Tibial artery (tissue), 4 donors: ENCODE results near the gene ATP2B2.

Experiments
- DNase-seq, 2 donors: peaks; one replicate each; pipeline ENCODE4 v3.0.0-alpha.2; 2019
- H3K27ac ChIP-seq, 2 donors: fragments of 200-600 bp; sonication (generic) in 1 of 2; 1 replicate in 1 of 2; 2 replicates in 1 of 2; pipeline ENCODE4 v1.5.1; 2018 to 2019; ENCODE audit warnings: mild to moderate bottlenecking in 1 of 2
- H3K27me3 ChIP-seq, 2 donors: fragments of 200-600 bp; sonication (generic) in 1 of 2; one replicate each; pipeline versions ENCODE4 v1.5.1 to v1.6.0; 2016 to 2019
- H3K36me3 ChIP-seq, 3 donors: fragments of 200-600 bp; sonication (generic) in 2 of 3; one replicate each; pipeline ENCODE4 v1.5.1; 2016 to 2019; ENCODE audit warnings: mild to moderate bottlenecking in 2 of 3
- H3K4me1 ChIP-seq, 4 donors: fragments of 200-600 bp; sonication (generic) in 2 of 4; 1 replicate in 3 of 4; 2 replicates in 1 of 4; pipeline ENCODE4 v1.5.1; 2016 to 2019
- H3K4me3 ChIP-seq, 2 donors: fragments of 200-600 bp; sonication (generic) in 1 of 2; 1 replicate in 1 of 2; 2 replicates in 1 of 2; pipeline ENCODE4 v1.5.1; 2018 to 2019; ENCODE audit warnings: mild to moderate bottlenecking in 2 of 2
- H3K9me3 ChIP-seq, 3 donors: fragments of 200-600 bp; sonication (generic) in 1 of 3; one replicate each; pipeline ENCODE4 v1.5.1; 2016 to 2019
- intact Hi-C: fragments of 100-400 bp; cut with DNase I; formaldehyde crosslinking; loops from one replicate; pipeline ENCODE4 v1.15.0; 2023; ENCODE audit warnings: low total_unique reads
- TF ChIP-seq, protein P1 (sequence below), 2 experiments: fragments of 200-600 bp in 1 of 2; fragments of 450-650 bp in 1 of 2; IDR thresholded peaks; one replicate each; pipeline ENCODE4 v1.5.1; 2017 to 2019; ENCODE audit warnings: antibody characterized with exemption in 2 of 2, mild to moderate bottlenecking in 1 of 2, moderate library complexity in 1 of 2

Gene ATP2B2

DNA sequence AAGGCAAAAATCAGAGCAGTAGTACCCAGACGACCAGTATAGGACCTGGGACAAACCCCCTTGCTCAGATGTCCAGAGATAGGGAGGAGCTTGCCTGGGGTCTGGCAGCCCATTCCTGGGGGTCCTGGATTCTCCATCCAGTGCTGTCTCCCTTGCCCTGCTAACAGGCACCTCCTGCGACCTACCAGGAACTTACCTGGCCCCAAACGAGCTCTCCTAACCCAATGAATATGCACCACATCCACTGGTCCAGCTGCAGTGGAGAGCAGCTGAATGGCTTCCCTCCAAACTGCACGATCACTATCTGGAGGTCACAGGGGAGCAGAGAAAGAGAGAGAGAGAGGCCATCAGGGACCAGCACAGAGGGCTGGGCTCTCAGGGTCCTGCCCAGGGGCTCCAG lies 165.3 kb downstream of the ATP2B2 start:
- H3K4me3 ChIP-seq, result no peak overlapping the region
- TF ChIP-seq, protein P1, sequence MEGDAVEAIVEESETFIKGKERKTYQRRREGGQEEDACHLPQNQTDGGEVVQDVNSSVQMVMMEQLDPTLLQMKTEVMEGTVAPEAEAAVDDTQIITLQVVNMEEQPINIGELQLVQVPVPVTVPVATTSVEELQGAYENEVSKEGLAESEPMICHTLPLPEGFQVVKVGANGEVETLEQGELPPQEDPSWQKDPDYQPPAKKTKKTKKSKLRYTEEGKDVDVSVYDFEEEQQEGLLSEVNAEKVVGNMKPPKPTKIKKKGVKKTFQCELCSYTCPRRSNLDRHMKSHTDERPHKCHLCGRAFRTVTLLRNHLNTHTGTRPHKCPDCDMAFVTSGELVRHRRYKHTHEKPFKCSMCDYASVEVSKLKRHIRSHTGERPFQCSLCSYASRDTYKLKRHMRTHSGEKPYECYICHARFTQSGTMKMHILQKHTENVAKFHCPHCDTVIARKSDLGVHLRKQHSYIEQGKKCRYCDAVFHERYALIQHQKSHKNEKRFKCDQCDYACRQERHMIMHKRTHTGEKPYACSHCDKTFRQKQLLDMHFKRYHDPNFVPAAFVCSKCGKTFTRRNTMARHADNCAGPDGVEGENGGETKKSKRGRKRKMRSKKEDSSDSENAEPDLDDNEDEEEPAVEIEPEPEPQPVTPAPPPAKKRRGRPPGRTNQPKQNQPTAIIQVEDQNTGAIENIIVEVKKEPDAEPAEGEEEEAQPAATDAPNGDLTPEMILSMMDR (IDR thresholded peaks at IDR 0.05), result no peak
- H3K9me3 ChIP-seq, result no peaks in the 10 kb centered on the region
- no peaks in the 10 kb centered on the region for H3K4me1 ChIP-seq
- no peak for DNase-seq
- no peak overlapping the region for H3K27ac ChIP-seq
- intact Hi-C loops, result loop anchor here (5.0 kb wide), 1 partner anchor 397 kb away; no protein-coding TSS in a partner anchor
- peaks cover 0 to 23% of the 10 kb centered on the region in 2 donors for H3K27me3 ChIP-seq
- H3K36me3 ChIP-seq, result no peaks in the 10 kb centered on the region

DNA sequence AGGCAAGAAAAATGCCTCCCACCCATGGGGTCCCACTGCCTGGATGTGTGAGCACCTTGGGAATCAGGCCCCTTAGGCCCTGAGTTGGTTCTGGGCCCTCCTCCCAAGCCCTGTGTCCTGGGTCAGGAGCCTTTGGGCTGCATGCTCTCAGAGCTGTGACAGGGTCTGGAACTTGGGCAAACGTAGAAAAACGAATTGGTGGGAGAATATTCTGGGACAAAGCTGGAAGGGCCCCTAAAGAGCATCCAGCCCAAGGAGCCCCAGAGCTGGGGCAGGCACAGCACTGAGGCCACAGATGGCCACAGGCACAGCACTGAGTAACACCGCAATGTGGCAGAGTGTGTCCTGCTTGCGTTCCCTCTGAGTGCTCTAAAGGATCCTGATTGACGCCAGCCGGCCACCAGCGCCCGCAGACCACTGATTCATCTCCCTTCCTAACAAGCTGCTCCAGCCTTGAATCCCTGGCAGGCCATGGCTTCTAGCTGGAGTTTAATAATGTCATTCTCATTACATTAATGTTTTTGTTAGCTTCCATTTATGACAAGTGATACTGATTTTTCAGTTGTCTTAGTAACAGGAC lies 165.9 kb downstream of the ATP2B2 start:
- TF ChIP-seq, protein P1 (IDR thresholded peaks at IDR 0.05), result no peak
- Histone ChIP-seq H3K4me1 (no peaks in the 10 kb centered on the region), H3K27me3 (peaks cover 0 to 29% of the 10 kb centered on the region in 2 donors), H3K9me3 (no peaks in the 10 kb centered on the region), H3K4me3 (no peak overlapping the region), H3K27ac (no peak overlapping the region), H3K36me3 (no peaks in the 10 kb centered on the region)
- no peak for DNase-seq
- intact Hi-C loops, result no loop called here

DNA sequence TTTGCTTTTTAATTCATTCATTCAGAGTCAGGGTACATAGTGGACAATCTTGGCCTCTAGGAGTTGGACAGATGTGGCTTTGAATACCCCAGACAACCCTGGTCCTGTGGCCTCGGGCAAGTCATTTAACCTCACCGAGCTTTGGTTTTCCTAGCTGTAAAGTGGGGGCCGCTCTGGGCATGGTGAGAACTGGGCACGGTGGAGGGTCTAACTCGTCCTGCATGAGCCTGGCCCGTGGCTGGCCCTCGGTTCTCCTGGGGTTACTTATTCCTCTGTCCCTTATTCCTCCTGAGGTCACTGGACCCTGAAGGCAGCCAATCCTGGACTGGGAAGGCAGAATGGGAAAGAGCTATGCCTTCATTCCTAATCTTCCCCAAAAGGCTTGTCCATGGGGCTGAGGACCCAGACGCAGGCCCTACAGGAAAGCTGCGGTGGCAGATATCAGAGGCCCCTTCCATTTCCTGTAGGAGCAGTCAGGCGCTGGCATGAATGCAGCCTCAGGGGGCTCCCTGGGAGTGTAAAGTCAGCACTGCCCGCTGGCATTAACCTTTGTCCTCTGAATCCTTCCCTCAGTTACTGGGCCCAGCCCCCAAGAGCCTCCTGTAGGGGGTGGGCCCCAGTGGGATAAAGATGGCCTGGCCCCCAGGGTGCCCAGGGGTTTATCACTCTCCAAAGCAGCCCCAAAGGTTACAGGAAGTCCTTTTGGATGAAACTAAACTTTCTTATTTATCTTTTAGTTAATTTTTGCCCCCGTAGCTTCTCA lies 166.6 kb downstream of the ATP2B2 start:
- no peak overlapping the region for H3K27ac ChIP-seq
- peaks cover 0 to 26% of the 10 kb centered on the region in 2 donors for H3K27me3 ChIP-seq

DNA sequence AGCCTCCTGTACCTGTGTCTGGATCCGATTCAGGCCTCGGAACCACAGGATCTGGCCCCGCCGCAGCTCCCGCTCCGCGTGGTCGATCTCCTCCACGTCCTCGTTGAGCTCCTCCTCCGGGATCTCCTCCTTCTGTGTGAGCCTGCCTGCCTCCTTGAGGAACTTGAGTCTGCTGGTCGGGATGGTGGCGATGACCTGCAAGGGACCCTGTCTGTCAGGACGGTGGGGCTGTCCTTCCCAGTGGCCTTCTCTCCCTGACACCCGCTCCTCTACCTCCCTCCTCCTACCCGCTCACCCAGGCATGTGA lies 167.3 kb downstream of the ATP2B2 start:
- TF ChIP-seq, protein P1 (IDR thresholded peaks at IDR 0.05), result no peak
- H3K4me1 ChIP-seq, result no peaks in the 10 kb centered on the region

More for the DNA sequence above, 166.6 kb downstream of the ATP2B2 start:
- Histone ChIP-seq H3K36me3 (no peaks in the 10 kb centered on the region), H3K4me3 (no peak overlapping the region), H3K9me3 (no peaks in the 10 kb centered on the region), H3K4me1 (no peaks in the 10 kb centered on the region)
- no peak for DNase-seq
- intact Hi-C loops, result no loop called here
- TF ChIP-seq, protein P1 (IDR thresholded peaks at IDR 0.05), result no peak

DNA sequence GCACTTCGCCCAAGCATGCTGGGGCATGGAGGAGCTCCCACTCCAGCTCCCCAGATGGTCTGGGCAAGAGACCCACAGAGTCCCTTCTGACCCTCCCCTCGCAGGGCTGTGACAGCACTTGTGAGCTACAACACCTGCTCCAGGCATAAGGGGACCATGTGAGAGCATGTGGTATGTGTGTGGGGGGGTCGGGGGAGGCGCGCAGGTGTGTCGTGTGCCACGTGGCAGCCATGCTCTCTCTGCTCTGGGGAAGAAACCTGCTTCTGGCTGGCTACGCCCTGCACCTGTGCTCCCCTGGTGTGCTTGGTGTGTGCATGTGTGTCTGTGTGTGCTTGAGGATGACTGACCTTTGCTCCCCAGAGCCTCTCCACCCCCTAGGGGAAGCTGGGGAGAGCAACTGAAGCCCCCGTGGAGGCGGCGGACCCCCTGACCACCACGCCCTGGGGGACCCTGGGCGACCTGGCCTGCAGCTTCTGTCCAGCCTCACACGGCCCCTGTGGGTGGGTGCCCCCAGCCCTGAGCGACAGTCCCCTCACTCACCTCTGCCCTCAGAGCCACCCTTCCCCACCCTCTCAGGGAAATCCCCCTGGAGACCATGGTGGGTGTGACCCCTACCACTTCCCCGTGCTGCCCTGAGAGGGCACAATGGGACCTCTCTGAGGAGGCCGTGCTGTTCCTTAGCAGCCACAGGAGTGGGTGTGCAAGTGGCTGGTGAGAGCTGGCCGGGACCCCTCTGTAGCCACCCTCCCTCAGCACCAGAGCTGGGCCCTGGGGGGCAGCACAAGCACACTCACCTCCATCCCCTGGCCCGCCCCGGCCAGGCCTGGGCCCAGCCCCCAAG lies 167.8 kb downstream of the ATP2B2 start:
- intact Hi-C loops, result no loop called here
- no peak overlapping the region for H3K4me3 ChIP-seq
- peaks cover 0 to 22% of the 10 kb centered on the region in 2 donors for H3K27me3 ChIP-seq
- no peaks in the 10 kb centered on the region for H3K4me1 ChIP-seq
- TF ChIP-seq, protein P1 (IDR thresholded peaks at IDR 0.05), result no peak
- no peak for DNase-seq
- no peaks in the 10 kb centered on the region for H3K9me3 ChIP-seq
- no peak overlapping the region for H3K27ac ChIP-seq
- H3K36me3 ChIP-seq, result no peaks in the 10 kb centered on the region

More for the DNA sequence above, 167.3 kb downstream of the ATP2B2 start:
- DNase-seq, result no peak
- intact Hi-C loops, result no loop called here
- Histone ChIP-seq H3K36me3 (no peaks in the 10 kb centered on the region), H3K27ac (no peak overlapping the region), H3K4me3 (no peak overlapping the region), H3K27me3 (peaks cover 0 to 23% of the 10 kb centered on the region in 2 donors), H3K9me3 (no peaks in the 10 kb centered on the region)
